SU-DHL-6 (cell line): ENCODE measurements around the gene SOX21.

Experiments
- EZH2phosphoT487 ChIP-seq: fragments of 200-600 bp; sonication (generic), shearing (Covaris generic); conservative IDR thresholded peaks from 2 replicates; pipeline ENCODE4 v1.6.1; 2018; ENCODE audit warnings: mild to moderate bottlenecking, antibody characterized with exemption, low read length, moderate library complexity, mixed read lengths
- TF ChIP-seq, protein P1 (sequence below): fragments of 200-600 bp; sonication (generic); IDR thresholded peaks from one replicate; pipeline ENCODE4 v1.5.1; 2017; ENCODE audit warnings: antibody characterized with exemption, mild to moderate bottlenecking, low read length, moderate library complexity; ENCODE audit not compliant: insufficient read depth, poor library complexity, severe bottlenecking

DNA sequence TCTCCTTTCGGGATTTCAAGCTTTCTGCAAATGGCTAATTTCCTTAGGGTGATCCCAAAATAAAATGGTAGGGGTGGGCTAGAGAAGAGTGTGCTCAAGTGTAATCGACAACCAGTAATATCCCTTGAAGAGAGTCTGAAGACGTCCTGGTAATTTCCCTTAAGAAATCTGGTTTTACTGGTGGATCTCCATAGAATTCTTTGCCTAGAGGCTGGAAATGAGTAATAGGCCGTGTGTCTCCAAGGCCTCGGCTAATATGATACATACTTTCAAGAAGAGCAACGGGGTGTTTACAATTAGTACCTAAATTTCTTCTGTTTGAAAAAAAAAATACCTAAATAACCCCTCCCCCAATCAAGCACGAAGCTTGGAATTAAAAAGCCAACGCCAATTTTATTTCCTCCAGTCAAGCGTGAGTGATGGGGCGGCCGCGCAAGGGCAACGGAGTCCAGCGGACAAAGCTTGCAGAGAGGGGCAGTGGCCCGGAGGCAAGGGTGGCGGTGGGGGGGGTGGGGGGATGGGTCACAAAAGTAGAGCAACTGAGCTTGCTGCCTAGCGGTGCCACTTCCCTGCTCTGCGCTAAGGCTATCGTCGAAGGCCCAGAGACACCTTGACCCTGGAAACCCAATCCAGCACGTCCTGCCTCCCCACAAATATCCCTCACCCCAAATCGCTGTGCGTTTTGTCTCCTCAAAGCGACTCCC, 7.8 kb downstream of the SOX21 start:
- TF ChIP-seq, protein P1, sequence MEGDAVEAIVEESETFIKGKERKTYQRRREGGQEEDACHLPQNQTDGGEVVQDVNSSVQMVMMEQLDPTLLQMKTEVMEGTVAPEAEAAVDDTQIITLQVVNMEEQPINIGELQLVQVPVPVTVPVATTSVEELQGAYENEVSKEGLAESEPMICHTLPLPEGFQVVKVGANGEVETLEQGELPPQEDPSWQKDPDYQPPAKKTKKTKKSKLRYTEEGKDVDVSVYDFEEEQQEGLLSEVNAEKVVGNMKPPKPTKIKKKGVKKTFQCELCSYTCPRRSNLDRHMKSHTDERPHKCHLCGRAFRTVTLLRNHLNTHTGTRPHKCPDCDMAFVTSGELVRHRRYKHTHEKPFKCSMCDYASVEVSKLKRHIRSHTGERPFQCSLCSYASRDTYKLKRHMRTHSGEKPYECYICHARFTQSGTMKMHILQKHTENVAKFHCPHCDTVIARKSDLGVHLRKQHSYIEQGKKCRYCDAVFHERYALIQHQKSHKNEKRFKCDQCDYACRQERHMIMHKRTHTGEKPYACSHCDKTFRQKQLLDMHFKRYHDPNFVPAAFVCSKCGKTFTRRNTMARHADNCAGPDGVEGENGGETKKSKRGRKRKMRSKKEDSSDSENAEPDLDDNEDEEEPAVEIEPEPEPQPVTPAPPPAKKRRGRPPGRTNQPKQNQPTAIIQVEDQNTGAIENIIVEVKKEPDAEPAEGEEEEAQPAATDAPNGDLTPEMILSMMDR = no peak
- no peak for TF ChIP-seq EZH2phosphoT487
